ENCODE results near the gene ATP2A1. TPM values are rescaled to one million over a fixed set of nuclear protein-coding genes. Genes with fewer than 3 reads are reported as not detected.

ATP2A1 gene
- total and polyA plus RNA-seq, 2 of the 13 experiments (the other 11 are each of a cell fraction or from before 2014, with no cell fraction given): 3.2 to 12.5 TPM

DNA sequence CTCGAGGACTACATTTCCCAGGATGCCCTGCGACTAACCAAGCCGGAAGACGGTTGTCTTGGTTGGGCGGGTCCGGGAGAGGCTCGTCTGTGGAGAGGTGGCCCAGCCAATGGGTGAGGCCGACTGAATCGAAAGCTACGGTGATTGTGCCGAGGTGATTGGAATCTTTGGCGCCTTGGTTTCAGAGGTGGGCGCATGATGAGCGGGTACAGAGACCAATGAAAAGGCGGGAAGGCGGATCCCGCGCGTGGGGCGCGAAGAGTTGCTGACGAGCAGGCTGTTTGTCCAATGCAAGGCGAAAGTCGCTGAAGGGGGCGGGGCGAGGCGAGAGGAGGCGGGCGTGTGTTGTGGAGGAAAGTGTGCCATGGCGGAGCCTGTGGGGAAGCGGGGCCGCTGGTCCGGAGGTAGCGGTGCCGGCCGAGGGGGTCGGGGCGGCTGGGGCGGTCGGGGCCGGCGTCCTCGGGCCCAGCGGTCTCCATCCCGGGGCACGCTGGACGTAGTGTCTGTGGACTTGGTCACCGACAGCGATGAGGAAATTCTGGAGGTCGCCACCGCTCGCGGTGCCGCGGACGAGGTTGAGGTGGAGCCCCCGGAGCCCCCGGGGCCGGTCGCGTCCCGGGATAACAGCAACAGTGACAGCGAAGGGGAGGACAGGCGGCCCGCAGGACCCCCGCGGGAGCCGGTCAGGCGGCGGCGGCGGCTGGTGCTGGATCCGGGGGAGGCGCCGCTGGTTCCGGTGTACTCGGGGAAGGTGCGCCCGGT lies 72.5 kb downstream of the ATP2A1 start, which contains the start of gene NFATC2IP (continued):
- TF ChIP-seq ERF (CRISPR knock-in tag; IDR thresholded peaks at IDR 0.05) (peak; percentile 57; the same call in 1 of the 2 replicates), ARNTL (CRISPR knock-in tag; IDR thresholded peaks at IDR 0.05) (peak; percentile 80), PAX8 (CRISPR knock-in tag; IDR thresholded peaks at IDR 0.05; ENCODE audit: borderline replicate concordance) (peak; percentile 84; the same call in 1 of the 2 replicates), SNAPC2 (CRISPR knock-in tag; IDR thresholded peaks at IDR 0.05) (peak; percentile 90; the same call in 1 of the 2 replicates), ZNF496 (CRISPR knock-in tag; IDR thresholded peaks at IDR 0.05; ENCODE audit: insufficient replicate concordance) (no peak), ZSCAN12 (CRISPR knock-in tag; IDR thresholded peaks at IDR 0.05) (peak; percentile 71; the same call in 1 of the 2 replicates), SKI (IDR thresholded peaks at IDR 0.05; ENCODE audit: partially characterized antibody) (peak; percentile 6), TCF7 (IDR thresholded peaks at IDR 0.05; ENCODE audit: low read depth) (no peak), BORCS8-MEF2B (CRISPR knock-in tag; IDR thresholded peaks at IDR 0.05) (peak; percentile 97), YEATS4 (CRISPR knock-in tag; IDR thresholded peaks at IDR 0.05; ENCODE audit: borderline replicate concordance) (peak; percentile 80), IRX3 (CRISPR knock-in tag; IDR thresholded peaks at IDR 0.05; ENCODE audit: borderline replicate concordance, low read depth) (peak; percentile 69; the same call in 1 of the 2 replicates), NCOA2 (CRISPR knock-in tag; IDR thresholded peaks at IDR 0.05) (0 out of 2 replicates have a peak, but pooled peaks have one; percentile 13), RFX5 (IDR thresholded peaks at IDR 0.05; ENCODE audit: low read depth, low read length) (peak; percentile 74), MTERF4 (CRISPR knock-in tag; IDR thresholded peaks at IDR 0.05) (peak; percentile 34; the same call in 1 of the 2 replicates), KDM3A (CRISPR knock-in tag; IDR thresholded peaks at IDR 0.05; ENCODE audit: low read depth) (peak; percentile 20), ZSCAN25 (CRISPR knock-in tag; IDR thresholded peaks at IDR 0.05) (peak; percentile 22; the same call in 1 of the 2 replicates), ZNF790 (CRISPR knock-in tag; IDR thresholded peaks at IDR 0.05; ENCODE audit: borderline replicate concordance) (peak; percentile 90; the same call in 1 of the 2 replicates), ZNF605 (CRISPR knock-in tag; IDR thresholded peaks at IDR 0.05) (peak; percentile 94), MAX (IDR thresholded peaks at IDR 0.05) (peak; percentile 61), ZNF205 (CRISPR knock-in tag; IDR thresholded peaks at IDR 0.05) (no peak), ZNF574 (CRISPR knock-in tag; IDR thresholded peaks at IDR 0.05) (peak; percentile 97), LCORL (IDR thresholded peaks at IDR 0.05) (no peak), LCORL (CRISPR knock-in tag; IDR thresholded peaks at IDR 0.05) (peak; percentile 80)
- TF ChIP-seq, protein P1, sequence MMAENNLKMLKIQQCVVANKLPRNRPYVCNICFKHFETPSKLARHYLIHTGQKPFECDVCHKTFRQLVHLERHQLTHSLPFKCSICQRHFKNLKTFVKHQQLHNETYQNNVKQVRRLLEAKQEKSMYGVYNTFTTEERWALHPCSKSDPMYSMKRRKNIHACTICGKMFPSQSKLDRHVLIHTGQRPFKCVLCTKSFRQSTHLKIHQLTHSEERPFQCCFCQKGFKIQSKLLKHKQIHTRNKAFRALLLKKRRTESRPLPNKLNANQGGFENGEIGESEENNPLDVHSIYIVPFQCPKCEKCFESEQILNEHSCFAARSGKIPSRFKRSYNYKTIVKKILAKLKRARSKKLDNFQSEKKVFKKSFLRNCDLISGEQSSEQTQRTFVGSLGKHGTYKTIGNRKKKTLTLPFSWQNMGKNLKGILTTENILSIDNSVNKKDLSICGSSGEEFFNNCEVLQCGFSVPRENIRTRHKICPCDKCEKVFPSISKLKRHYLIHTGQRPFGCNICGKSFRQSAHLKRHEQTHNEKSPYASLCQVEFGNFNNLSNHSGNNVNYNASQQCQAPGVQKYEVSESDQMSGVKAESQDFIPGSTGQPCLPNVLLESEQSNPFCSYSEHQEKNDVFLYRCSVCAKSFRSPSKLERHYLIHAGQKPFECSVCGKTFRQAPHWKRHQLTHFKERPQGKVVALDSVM (CRISPR knock-in tag; IDR thresholded peaks at IDR 0.05): peak; percentile 53; the same call in 1 of the 2 replicates

Measured in HepG2 (cell line).